Measurements from ENCODE around the gene INO80B. TPM values are rescaled to one million over a fixed set of nuclear protein-coding genes. Genes with fewer than 3 reads are reported as not detected.
"Not testable (repeated sequence)": the region's sequence is repeated elsewhere in the genome, so short reads cannot be mapped to it uniquely, and the experiment has no call there.

Gene INO80B
- total and polyA plus RNA-seq, 4 experiments from 2014 or later, result 4.6 to 82.8 (median 42.0) TPM

GRCh38 chr2:74459503-74460118, 4.7 kb downstream of the INO80B start:
- H3K4me1 Mint-ChIP-seq, result peaks cover 39 to 73% (median 58%) of the 10 kb centered on the region in 4 donors
- intact Hi-C loops (cut with micrococcal nuclease), result loop anchor here (10.0 kb wide), 1 partner anchor 535 kb away; the partner anchor contains the start of gene DGUOK
- peaks cover 9 to 27% of the 10 kb centered on the region in 2 donors for H3K36me3 Mint-ChIP-seq
- H3K9me3 ChIP-seq (ENCODE audit: control insufficient read depth in 1 of 2, low read length in 2 of 2); H3K4me3 ChIP-seq (ENCODE audit: low read length in 2 of 2); DNase-seq; H3K27ac ChIP-seq (ENCODE audit: low read depth, low read length); H3K9me3 Mint-ChIP-seq; H3K27me3 Mint-ChIP-seq; H3K27me3 ChIP-seq (ENCODE audit: insufficient read depth, low read length): not testable (repeated sequence)
- peak overlapping the region; percentile 81 to 100 (median 99) for H3K27ac Mint-ChIP-seq
- ChIA-PET POLR2A (ENCODE audit: partially characterized antibody) (interaction anchor here (1.6 to 9.5 kb wide), 8 partner anchors 9 to 281 kb away, joined by 4 to 516 read pairs (median 26); partner anchors contain the start of genes C2orf81, CCDC142, LBX2 and MOB1A), CTCF (ENCODE audit: partially characterized antibody) (interaction anchor here (1.0 to 3.4 kb wide), 6 partner anchors 8 to 69 kb away, joined by 3 to 14 read pairs (median 9); partner anchors contain the start of genes CCDC142, MRPL53 and TTC31)
- H3K4me3 Mint-ChIP-seq, result peak overlapping the region; percentile 93 to 99 (median 98)
- Histone ChIP-seq H3K4me1 (ENCODE audit: insufficient read depth, low read length) (peaks cover 48% of the 10 kb centered on the region), H3K36me3 (ENCODE audit: insufficient read depth, low read length) (peaks cover 19% of the 10 kb centered on the region)

GRCh38 chr2:74460187-74460586, 5.3 kb downstream of the INO80B start:
- H3K36me3 ChIP-seq (ENCODE audit: insufficient read depth, low read length), result peaks cover 19% of the 10 kb centered on the region
- H3K27me3 ChIP-seq (ENCODE audit: insufficient read depth, low read length); H3K4me3 ChIP-seq (ENCODE audit: low read length in 2 of 2); H3K9me3 ChIP-seq (ENCODE audit: control insufficient read depth in 1 of 2, low read length in 2 of 2); H3K9me3 Mint-ChIP-seq; H3K27ac ChIP-seq (ENCODE audit: low read depth, low read length); intact Hi-C loops (cut with micrococcal nuclease); H3K27me3 Mint-ChIP-seq; DNase-seq: not testable (repeated sequence)
- peaks cover 47% of the 10 kb centered on the region for H3K4me1 ChIP-seq (ENCODE audit: insufficient read depth, low read length)
- Mint-ChIP-seq H3K4me3 (peak overlapping the region in 7 of 8 donors; percentile 53 to 99 (median 95)), H3K27ac (peak overlapping the region in 5 of 7 donors; percentile 10 to 100 (median 92)), H3K36me3 (peaks cover 6 to 23% of the 10 kb centered on the region in 2 donors), H3K4me1 (peaks cover 34 to 69% (median 54%) of the 10 kb centered on the region in 4 donors)
- ChIA-PET CTCF (ENCODE audit: partially characterized antibody) (interaction anchor here (2.4 kb wide), 1 partner anchor 22 kb away, joined by 11 read pairs; the partner anchor contains the start of genes CCDC142 and TTC31), POLR2A (ENCODE audit: partially characterized antibody) (interaction anchor here (9.5 kb wide), 1 partner anchor 17 kb away, joined by 516 read pairs; the partner anchor contains the start of genes CCDC142, MRPL53 and TTC31)

DNA sequence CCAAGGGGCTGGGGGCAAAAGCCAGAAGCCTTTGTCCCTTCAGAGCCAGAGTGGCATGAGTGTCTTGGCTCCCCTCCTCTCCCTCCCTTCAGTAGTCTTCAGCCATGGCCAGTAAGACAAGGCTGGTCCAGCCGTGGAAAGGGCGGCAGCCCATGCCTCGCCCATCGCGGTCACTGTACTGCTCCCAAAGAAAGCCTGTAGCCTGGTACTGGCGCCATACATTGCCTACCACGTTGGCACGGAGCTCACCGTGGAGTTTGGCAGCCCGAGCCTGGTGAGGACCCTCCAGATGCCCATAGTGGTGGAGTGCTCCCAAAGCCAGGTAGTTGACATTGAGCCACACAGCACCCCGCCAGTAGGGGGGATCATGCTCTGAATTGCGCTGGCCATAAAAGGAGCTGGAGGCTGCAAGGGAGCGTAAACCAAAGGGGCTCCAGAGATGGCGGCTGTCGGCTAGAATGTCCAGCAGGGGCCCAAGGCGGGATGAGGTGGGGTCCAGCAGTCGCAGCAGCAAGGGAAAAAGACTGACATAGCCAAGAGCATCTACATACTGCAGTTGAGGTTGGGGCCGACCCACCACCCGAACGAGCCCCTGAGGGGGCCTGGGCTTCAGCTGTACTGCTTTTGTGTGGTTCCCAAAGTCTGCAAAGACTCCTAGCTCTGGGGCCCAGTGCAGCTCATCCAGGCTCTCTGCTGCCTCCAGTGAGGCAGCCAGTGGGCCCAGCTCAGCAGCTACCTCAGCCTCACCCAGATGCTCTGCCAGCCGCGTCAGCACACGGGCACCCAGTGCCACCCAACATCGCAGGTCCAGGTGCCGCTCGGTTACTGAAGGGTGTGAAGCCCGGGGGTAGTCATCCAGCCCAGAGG, 6.5 kb downstream of the INO80B start:
- Mint-ChIP-seq H3K4me1 (peaks cover 25 to 66% (median 48%) of the 10 kb centered on the region in 4 donors), H3K36me3 (peaks cover 6 to 25% of the 10 kb centered on the region in 2 donors), H3K4me3 (peak overlapping the region in 2 of 8 donors; percentile 52 to 59), H3K9me3 (peaks cover 0 to 2% (median 0%) of the 10 kb centered on the region in 8 donors), H3K27ac (peak overlapping the region in 3 of 7 donors; percentile 51 to 53 (median 52)), H3K27me3 (no peaks in the 10 kb centered on the region)
- CTCF ChIA-PET (ENCODE audit: partially characterized antibody), result interaction anchor here (1.2 kb wide), 1 partner anchor 21 kb away, joined by 4 read pairs; the partner anchor contains the start of genes CCDC142 and TTC31
- POLR2A ChIA-PET (ENCODE audit: partially characterized antibody), result interaction anchor here (1.8 to 9.5 kb wide), 3 partner anchors 11 to 20 kb away, joined by 9 to 516 read pairs (median 18); partner anchors contain the start of genes CCDC142, MRPL53 and TTC31
- Histone ChIP-seq H3K27me3 (ENCODE audit: insufficient read depth, low read length) (no peaks in the 10 kb centered on the region), H3K4me3 (ENCODE audit: low read length in 2 of 2) (no peak overlapping the region), H3K36me3 (ENCODE audit: insufficient read depth, low read length) (peaks cover 19% of the 10 kb centered on the region), H3K27ac (ENCODE audit: low read depth, low read length) (no peak overlapping the region), H3K9me3 (ENCODE audit: control insufficient read depth in 1 of 2, low read length in 2 of 2) (no peaks in the 10 kb centered on the region), H3K4me1 (ENCODE audit: insufficient read depth, low read length) (peaks cover 43% of the 10 kb centered on the region)
- DNase-seq, result no peak
- intact Hi-C loops (cut with micrococcal nuclease), result no loop called here

DNA sequence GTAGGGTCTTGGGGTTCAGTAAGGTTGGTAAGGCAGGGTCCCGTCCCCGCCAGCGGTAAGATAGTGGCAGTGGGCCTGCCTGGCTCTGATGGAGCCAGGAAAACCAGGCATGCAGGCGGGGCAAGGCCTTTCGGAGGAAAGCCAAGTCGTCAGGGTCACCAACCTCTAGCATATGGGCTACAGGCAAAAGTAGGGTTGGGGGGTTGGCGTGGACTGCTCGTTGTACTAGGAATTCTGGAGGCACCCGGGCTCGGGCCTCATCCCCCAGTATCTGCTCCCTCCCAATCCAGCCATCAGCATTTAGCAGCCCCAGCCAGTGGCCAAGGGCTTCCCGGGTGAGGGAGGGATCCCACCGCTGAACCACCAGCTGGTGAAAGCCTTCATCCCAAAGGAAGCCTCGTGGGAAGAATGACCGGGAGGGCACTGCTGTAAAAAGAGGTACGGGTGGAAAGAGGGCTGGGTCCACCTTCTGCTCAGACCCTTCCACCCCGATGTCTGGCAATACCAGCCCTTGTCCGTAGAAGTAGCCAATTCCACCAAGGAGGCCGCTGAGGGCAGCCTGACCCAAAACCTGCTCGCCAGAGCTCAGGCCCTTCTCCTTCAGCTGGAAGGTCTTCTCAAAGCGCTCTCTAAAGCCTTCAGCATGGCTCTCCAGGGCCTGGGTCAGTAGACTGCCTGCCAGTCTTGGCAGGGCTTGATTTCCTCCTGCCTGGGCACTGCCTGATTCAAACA, 7.3 kb downstream of the INO80B start:
- H3K36me3 ChIP-seq (ENCODE audit: insufficient read depth, low read length), result peaks cover 19% of the 10 kb centered on the region
- intact Hi-C loops (cut with micrococcal nuclease), result no loop called here
- Mint-ChIP-seq H3K36me3 (peaks cover 6 to 24% of the 10 kb centered on the region in 2 donors), H3K9me3 (peaks cover 0 to 2% (median 0%) of the 10 kb centered on the region in 8 donors), H3K27ac (peak overlapping the region in 2 of 7 donors; percentile 17 to 51), H3K4me3 (peak overlapping the region in 2 of 8 donors; percentile 7 to 39), H3K27me3 (no peaks in the 10 kb centered on the region), H3K4me1 (peaks cover 19 to 58% (median 41%) of the 10 kb centered on the region in 4 donors)
- peaks cover 35% of the 10 kb centered on the region for H3K4me1 ChIP-seq (ENCODE audit: insufficient read depth, low read length)
- ChIA-PET CTCF (ENCODE audit: partially characterized antibody) (interaction anchor here (1.2 kb wide), 1 partner anchor 21 kb away, joined by 4 read pairs; the partner anchor contains the start of genes CCDC142 and TTC31), POLR2A (ENCODE audit: partially characterized antibody) (interaction anchor here (1.8 to 2.1 kb wide), 2 partner anchors 10 to 19 kb away, joined by 9 to 18 read pairs; partner anchors contain the start of gene MRPL53)
- H3K4me3 ChIP-seq (ENCODE audit: low read length in 2 of 2), result no peak overlapping the region
- no peaks in the 10 kb centered on the region for H3K27me3 ChIP-seq (ENCODE audit: insufficient read depth, low read length)
- no peak for DNase-seq
- H3K27ac ChIP-seq (ENCODE audit: low read depth, low read length), result no peak overlapping the region
- no peaks in the 10 kb centered on the region for H3K9me3 ChIP-seq (ENCODE audit: control insufficient read depth in 1 of 2, low read length in 2 of 2)

- Mint-ChIP-seq H3K9me3 (peaks cover 0 to 2% (median 0%) of the 10 kb centered on the region in 8 donors), H3K27ac (peak overlapping the region in 3 of 7 donors; percentile 8 to 86 (median 17)), H3K27me3 (no peaks in the 10 kb centered on the region), H3K36me3 (peaks cover 6 to 21% of the 10 kb centered on the region in 2 donors), H3K4me1 (peaks cover 19 to 53% (median 38%) of the 10 kb centered on the region in 4 donors), H3K4me3 (peak overlapping the region in 5 of 8 donors; percentile 36 to 73 (median 54))
- no peaks in the 10 kb centered on the region for H3K9me3 ChIP-seq (ENCODE audit: control insufficient read depth in 1 of 2, low read length in 2 of 2)
- DNase-seq, result no peak
- peaks cover 35% of the 10 kb centered on the region for H3K4me1 ChIP-seq (ENCODE audit: insufficient read depth, low read length)
- intact Hi-C loops (cut with micrococcal nuclease), result no loop called here
- peaks cover 19% of the 10 kb centered on the region for H3K36me3 ChIP-seq (ENCODE audit: insufficient read depth, low read length)
- CTCF ChIA-PET (ENCODE audit: partially characterized antibody), result no interaction called here
- H3K27ac ChIP-seq (ENCODE audit: low read depth, low read length), result no peak overlapping the region
- no peaks in the 10 kb centered on the region for H3K27me3 ChIP-seq (ENCODE audit: insufficient read depth, low read length)
- POLR2A ChIA-PET (ENCODE audit: partially characterized antibody), result interaction anchor here (1.8 to 2.1 kb wide), 2 partner anchors 10 to 19 kb away, joined by 9 to 18 read pairs; partner anchors contain the start of gene MRPL53
- H3K4me3 ChIP-seq (ENCODE audit: low read length in 2 of 2), result no peak overlapping the region
These were observed 7.9 kb downstream of the INO80B start for GRCh38 chr2:74462786-74463105.

DNA sequence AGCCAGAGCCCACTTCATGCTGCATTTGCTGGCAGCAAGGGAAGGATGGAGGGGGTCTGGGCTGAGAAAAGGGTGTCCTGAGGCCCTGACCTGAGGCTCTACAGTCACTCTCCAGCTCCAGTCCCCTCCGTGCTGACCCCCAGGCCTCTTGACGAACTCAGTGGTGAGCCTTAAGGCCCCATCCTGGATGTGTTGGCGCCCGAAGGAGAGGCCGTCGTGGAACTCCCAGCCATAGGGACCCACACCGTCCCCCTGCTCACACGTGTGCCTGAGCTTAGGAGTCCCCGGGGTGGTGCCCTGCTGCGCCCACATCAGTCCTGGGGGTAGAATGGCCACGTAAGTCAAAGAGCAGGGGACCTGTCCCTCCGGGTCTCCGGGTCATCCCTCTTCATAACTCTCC, 9.5 kb downstream of the INO80B start:
- peaks cover 6 to 16% of the 10 kb centered on the region in 2 donors for H3K36me3 Mint-ChIP-seq
- peak overlapping the region; percentile 52 to 88 for H3K4me3 ChIP-seq (ENCODE audit: low read length in 2 of 2)
- H3K36me3 ChIP-seq (ENCODE audit: insufficient read depth, low read length), result peaks cover 19% of the 10 kb centered on the region
- DNase-seq, result no peak
- H3K4me1 ChIP-seq (ENCODE audit: insufficient read depth, low read length), result peaks cover 26% of the 10 kb centered on the region
- peak overlapping the region; percentile 77 to 98 (median 92) for H3K4me3 Mint-ChIP-seq
- peak overlapping the region; percentile 90 for H3K27ac ChIP-seq (ENCODE audit: low read depth, low read length)
- intact Hi-C loops (cut with micrococcal nuclease), result no loop called here
- no peaks in the 10 kb centered on the region for H3K27me3 ChIP-seq (ENCODE audit: insufficient read depth, low read length)
- ChIA-PET CTCF (ENCODE audit: partially characterized antibody) (interaction anchor here (1.6 to 2.0 kb wide), 3 partner anchors 8 to 18 kb away, joined by 4 to 5 read pairs (median 4); partner anchors contain the start of genes CCDC142, MRPL53 and TTC31), POLR2A (ENCODE audit: partially characterized antibody) (interaction anchor here (0.7 to 2.4 kb wide), 8 partner anchors 8 to 1230 kb away, joined by 3 to 26 read pairs (median 4); partner anchors contain the start of genes CCDC142, CCT7, INO80B and MRPL53)
- peak overlapping the region; percentile 74 to 99 (median 81) for H3K27ac Mint-ChIP-seq
- peaks cover 12 to 36% (median 26%) of the 10 kb centered on the region in 4 donors for H3K4me1 Mint-ChIP-seq
- H3K27me3 Mint-ChIP-seq, result no peaks in the 10 kb centered on the region
- no peaks in the 10 kb centered on the region for H3K9me3 ChIP-seq (ENCODE audit: control insufficient read depth in 1 of 2, low read length in 2 of 2)
- H3K9me3 Mint-ChIP-seq, result peaks cover 0 to 2% (median 0%) of the 10 kb centered on the region in 8 donors
